ENCODE data around the gene SULF2.

GRCh38 chr20:47760686-47761481, 24.4 kb downstream of the SULF2 start:
- TF ChIP-seq ZNF430 (CRISPR knock-in tag; IDR thresholded peaks at IDR 0.05): no peak
- TF ChIP-seq MAFK (conservative IDR thresholded peaks at IDR 0.05 in 1 of 2, IDR thresholded peaks at IDR 0.05 in 1 of 2; ENCODE audit: low read length in 2 of 2): no peak
- no peak for TF ChIP-seq JUN (CRISPR knock-in tag; IDR thresholded peaks at IDR 0.05)
- TF ChIP-seq IKZF5 (CRISPR knock-in tag; IDR thresholded peaks at IDR 0.05): no peak
- no peak for TF ChIP-seq ZBTB40 (IDR thresholded peaks at IDR 0.05)
- TF ChIP-seq ZBTB40 (CRISPR knock-in tag; IDR thresholded peaks at IDR 0.05): no peak
- no peak for TF ChIP-seq HOMEZ (CRISPR knock-in tag; IDR thresholded peaks at IDR 0.05; ENCODE audit: low read depth)
- TF ChIP-seq TFDP2 (CRISPR knock-in tag; IDR thresholded peaks at IDR 0.05): no peak
- no peak for TF ChIP-seq PHF21A (CRISPR knock-in tag; IDR thresholded peaks at IDR 0.05)

Measured in HepG2 (cell line).